HG02981 (cell line): Measurements from ENCODE around the gene RSRP1.
"Not testable (repeated sequence)": the region's sequence is repeated elsewhere in the genome, so short reads cannot be mapped to it uniquely, and the experiment has no call there.

ENCODE experiments used
- ATAC-seq: cut with Tn5 transposase; IDR thresholded peaks from one replicate; pipeline ENCODE4 v1.9.1; 2021; ENCODE audit warnings: mild to moderate bottlenecking, moderate library complexity; ENCODE audit not compliant: unreplicated experiment

Gene RSRP1

GRCh38 chr1:25247024-25247828 lies at the start of gene RSRP1:
Gene RSRP1 (minus strand): TSS chr1:25247454. CDS start chr1:25246963, 491 bp downstream.
- ATAC-seq, result peak; percentile 76

GRCh38 chr1:25296501-25296900 lies 49.2 kb upstream of the RSRP1 start:
- ATAC-seq, result not testable (repeated sequence)

- ATAC-seq, result not testable (repeated sequence)
Measured at GRCh38 chr1:25294889-25295826, 47.9 kb upstream of the RSRP1 start.

GRCh38 chr1:25293426-25293825 lies 46.2 kb upstream of the RSRP1 start:
- not testable (repeated sequence) for ATAC-seq

GRCh38 chr1:25290043-25290442 lies 42.8 kb upstream of the RSRP1 start:
- not testable (repeated sequence) for ATAC-seq

- ATAC-seq, result not testable (repeated sequence)
Measured at GRCh38 chr1:25288573-25289101, 41.4 kb upstream of the RSRP1 start.

GRCh38 chr1:25287164-25287563 lies 39.9 kb upstream of the RSRP1 start:
- ATAC-seq, result not testable (repeated sequence)

GRCh38 chr1:25285862-25286261 lies 38.6 kb upstream of the RSRP1 start:
- not testable (repeated sequence) for ATAC-seq

- ATAC-seq, result not testable (repeated sequence)
Measured at GRCh38 chr1:25279693-25280111, 32.4 kb upstream of the RSRP1 start.

- not testable (repeated sequence) for ATAC-seq
Measured at GRCh38 chr1:25278790-25279189, 31.5 kb upstream of the RSRP1 start.

- ATAC-seq, result not testable (repeated sequence)
Measured at GRCh38 chr1:25278358-25278757, 31.1 kb upstream of the RSRP1 start.

- ATAC-seq, result not testable (repeated sequence)
Measured at GRCh38 chr1:25277295-25277694, 30.0 kb upstream of the RSRP1 start.

- not testable (repeated sequence) for ATAC-seq
Measured at GRCh38 chr1:25275648-25276047, 28.4 kb upstream of the RSRP1 start.

GRCh38 chr1:25272238-25272637 lies 25.0 kb upstream of the RSRP1 start, which contains the start of gene RHD:
Gene RHD (plus strand): TSS chr1:25272509. CDS start chr1:25272548, 39 bp downstream.
- not testable (repeated sequence) for ATAC-seq

- not testable (repeated sequence) for ATAC-seq
Measured at GRCh38 chr1:25268143-25268760, 21.0 kb upstream of the RSRP1 start.

- peak; percentile 64 for ATAC-seq
Measured at GRCh38 chr1:25267288-25268142, 20.3 kb upstream of the RSRP1 start.

GRCh38 chr1:25266554-25267287 lies 19.5 kb upstream of the RSRP1 start:
- peak; percentile 33 for ATAC-seq

GRCh38 chr1:25260336-25260735 lies 13.1 kb upstream of the RSRP1 start:
- not testable (repeated sequence) for ATAC-seq

GRCh38 chr1:25259813-25260212 lies 12.6 kb upstream of the RSRP1 start:
- ATAC-seq, result not testable (repeated sequence)
